GM12878 (cell line): ENCODE data around the gene PIF1. TPM values are rescaled to one million over a fixed set of nuclear protein-coding genes. Genes with fewer than 3 reads are reported as not detected.

Source experiments
- ASH2L ChIP-seq: fragments of 300-600, 200-600 bp; sonication (generic); IDR thresholded peaks from 2 replicates; pipeline ENCODE4 v1.6.1; 2017; ENCODE audit warnings: low read depth, mild to moderate bottlenecking, borderline replicate concordance
- CEBPB ChIP-seq, 2 experiments: fragments of 150-350 bp in 1 of 2; IDR thresholded peaks; 2 replicates each; pipeline ENCODE4 v1.6.1; 2012 to 2014; ENCODE audit warnings: low read depth in 2 of 2, low read length in 2 of 2, borderline replicate concordance in 1 of 2, inconsistent platforms in 1 of 2
- DPF2 ChIP-seq: fragments of 450-650 bp; IDR thresholded peaks from 2 replicates; pipeline ENCODE4 v1.6.1; 2017; ENCODE audit warnings: mild to moderate bottlenecking
- IKZF2 ChIP-seq, 2 experiments: fragments of 450-650 bp; IDR thresholded peaks; 2 replicates each; pipeline ENCODE4 v1.6.1; 2017; ENCODE audit warnings: mild to moderate bottlenecking in 2 of 2, moderate library complexity in 2 of 2
- JUNB ChIP-seq: IDR thresholded peaks from 2 replicates; pipeline ENCODE4 v1.6.1; 2016; ENCODE audit warnings: antibody characterized with exemption, mild to moderate bottlenecking
- MTA2 ChIP-seq: fragments of 450-650 bp; IDR thresholded peaks from 2 replicates; pipeline ENCODE4 v1.6.1; 2016; ENCODE audit warnings: low read depth, mild to moderate bottlenecking, moderate library complexity
- NR2C2 ChIP-seq: IDR thresholded peaks from 2 replicates; pipeline ENCODE4 v1.6.1; 2011; ENCODE audit warnings: borderline replicate concordance, low read depth; ENCODE audit not compliant: control insufficient read depth, insufficient read length
- NRF1 ChIP-seq: conservative IDR thresholded peaks from 2 replicates; pipeline ENCODE4 v1.6.1; 2011; ENCODE audit warnings: mild to moderate bottlenecking, low read depth, low read length, improper control_type of control experiment
- PML ChIP-seq: IDR thresholded peaks from 2 replicates; pipeline ENCODE4 v1.6.1; 2012; ENCODE audit warnings: low read length, inconsistent platforms
- POLR2A ChIP-seq: IDR thresholded peaks from 2 replicates; pipeline ENCODE4 v1.6.1; 2011; ENCODE audit warnings: low read depth, mild to moderate bottlenecking, low read length
- RBBP5 ChIP-seq: fragments of 200-600 bp; sonication (generic); conservative IDR thresholded peaks from 2 replicates; pipeline ENCODE4 v1.6.1; 2016
- SMAD1 ChIP-seq: fragments of 450-650 bp; IDR thresholded peaks from 2 replicates; pipeline ENCODE4 v1.6.1; 2018; ENCODE audit warnings: mild to moderate bottlenecking, low read depth; ENCODE audit not compliant: partially characterized antibody
- SREBF2 ChIP-seq: IDR thresholded peaks from 2 replicates; pipeline ENCODE4 v1.6.1; 2012; ENCODE audit warnings: mild to moderate bottlenecking, low read length
- SUPT20H ChIP-seq: IDR thresholded peaks from 2 replicates; pipeline ENCODE4 v1.6.1; 2011; ENCODE audit warnings: low read depth, mild to moderate bottlenecking, low read length, moderate library complexity, borderline replicate concordance; ENCODE audit not compliant: control insufficient read depth
- TCF3 ChIP-seq: IDR thresholded peaks from 2 replicates; pipeline ENCODE4 v1.6.1; 2012; ENCODE audit warnings: low read depth, mild to moderate bottlenecking, low read length, borderline replicate concordance; ENCODE audit not compliant: insufficient read depth
- polyA plus RNA-seq, 11 experiments: library from polyadenylated mRNA; depleted of rRNA in 4 of 11; unstranded in 6 of 11; stranded (reverse) in 5 of 11; fragments of >200 nt; fragmentation: Nextera tagmentation in 4 of 11; fragmentation: Illumina TruSeq in 1 of 11; extraction: Ambion mirVana in 4 of 11; extraction: Trizol in 1 of 11; gene quantifications; 1 replicate in 1 of 11; 2 replicates in 10 of 11; pipeline versions ENCODE4 v1.2.1 to v1.2.3, GENCODE V29; 2011 to 2016; ENCODE audit warnings: inconsistent platforms in 2 of 11, missing spikeins in 2 of 11, low read depth in 1 of 11
- total RNA-seq, 4 experiments: library from RNA; depleted of rRNA in 3 of 4; stranded (reverse); fragments of >200 nt in 3 of 4; fragmentation: Illumina TruSeq in 1 of 4; extraction: Trizol in 1 of 4; gene quantifications; 2 replicates each; pipeline versions ENCODE4 v1.2.1 to v1.2.3, GENCODE V29; 2013 to 2021
- TF ChIP-seq, protein P1 (sequence below): IDR thresholded peaks from 2 replicates; pipeline ENCODE4 v1.6.1; 2011; ENCODE audit warnings: low read depth, mild to moderate bottlenecking, low read length, moderate library complexity, borderline replicate concordance; ENCODE audit errors: extremely low read depth
- TF ChIP-seq, protein P2 (sequence below): fragments of 150-350 bp; IDR thresholded peaks from 2 replicates; pipeline ENCODE4 v1.6.1; 2016; ENCODE audit warnings: low read depth, low read length
- TF ChIP-seq, protein P3 (sequence below): fragments of 450-650 bp; IDR thresholded peaks from 2 replicates; pipeline ENCODE4 v1.6.1; 2016; ENCODE audit warnings: mild to moderate bottlenecking
- TF ChIP-seq, protein P4 (sequence below): fragments of 150-350 bp; IDR thresholded peaks from 2 replicates; pipeline ENCODE4 v1.6.1; 2014; ENCODE audit warnings: mild to moderate bottlenecking, low read depth, low read length
- TF ChIP-seq, protein P5 (sequence below): fragments of 450-650 bp; IDR thresholded peaks from 2 replicates; pipeline ENCODE4 v1.6.1; 2017; ENCODE audit warnings: mild to moderate bottlenecking, moderate library complexity

PIF1 gene
- total and polyA plus RNA-seq, 10 of the 15 experiments (the other 5 are each of a cell fraction or from before 2014, with no cell fraction given), result 3.7 to 68.9 (median 31.1) TPM

DNA sequence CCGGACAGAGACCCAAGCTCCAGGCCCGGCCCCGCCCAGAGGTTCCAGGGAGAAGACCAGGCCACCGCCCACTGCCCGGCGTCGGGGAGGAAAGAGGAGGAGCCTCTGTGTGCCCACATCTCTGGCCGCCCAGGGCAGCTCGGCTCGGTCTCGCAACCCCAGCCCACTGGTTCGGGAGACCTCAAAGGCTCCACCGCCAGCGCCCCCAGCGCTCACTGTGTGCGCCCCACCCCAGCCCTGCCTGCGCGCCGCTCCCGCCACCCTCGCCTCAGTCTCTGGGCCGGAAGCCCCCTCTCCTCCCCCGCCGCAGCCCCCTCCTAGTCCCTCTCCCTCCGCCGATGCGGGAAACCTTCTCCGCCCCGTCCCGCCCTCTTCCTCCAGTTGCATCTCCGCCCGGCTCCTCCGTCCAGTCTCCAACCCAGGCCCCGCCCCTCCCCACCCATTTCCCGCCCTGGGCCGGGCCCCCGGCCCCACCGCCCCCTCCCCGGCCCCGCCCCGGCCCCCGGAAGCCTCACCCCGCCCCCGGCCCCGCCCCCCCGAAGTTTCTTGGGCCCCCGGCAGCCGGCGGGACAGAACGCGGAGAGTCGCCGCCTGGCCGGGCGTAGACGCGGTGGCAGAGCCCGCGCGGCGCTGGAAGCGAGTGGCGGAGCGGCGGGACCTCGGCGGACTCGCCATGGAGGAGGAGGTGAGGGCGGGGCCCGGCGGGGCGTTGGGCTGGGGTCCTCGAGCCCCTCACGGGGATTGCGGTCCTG lies 16.1 kb upstream of the PIF1 start, which contains the start of gene PLEKHO2 (continued):
- TF ChIP-seq, protein P1, sequence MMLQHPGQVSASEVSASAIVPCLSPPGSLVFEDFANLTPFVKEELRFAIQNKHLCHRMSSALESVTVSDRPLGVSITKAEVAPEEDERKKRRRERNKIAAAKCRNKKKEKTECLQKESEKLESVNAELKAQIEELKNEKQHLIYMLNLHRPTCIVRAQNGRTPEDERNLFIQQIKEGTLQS, result no peak
- no peak for TF ChIP-seq NRF1
- TF ChIP-seq, protein P2, sequence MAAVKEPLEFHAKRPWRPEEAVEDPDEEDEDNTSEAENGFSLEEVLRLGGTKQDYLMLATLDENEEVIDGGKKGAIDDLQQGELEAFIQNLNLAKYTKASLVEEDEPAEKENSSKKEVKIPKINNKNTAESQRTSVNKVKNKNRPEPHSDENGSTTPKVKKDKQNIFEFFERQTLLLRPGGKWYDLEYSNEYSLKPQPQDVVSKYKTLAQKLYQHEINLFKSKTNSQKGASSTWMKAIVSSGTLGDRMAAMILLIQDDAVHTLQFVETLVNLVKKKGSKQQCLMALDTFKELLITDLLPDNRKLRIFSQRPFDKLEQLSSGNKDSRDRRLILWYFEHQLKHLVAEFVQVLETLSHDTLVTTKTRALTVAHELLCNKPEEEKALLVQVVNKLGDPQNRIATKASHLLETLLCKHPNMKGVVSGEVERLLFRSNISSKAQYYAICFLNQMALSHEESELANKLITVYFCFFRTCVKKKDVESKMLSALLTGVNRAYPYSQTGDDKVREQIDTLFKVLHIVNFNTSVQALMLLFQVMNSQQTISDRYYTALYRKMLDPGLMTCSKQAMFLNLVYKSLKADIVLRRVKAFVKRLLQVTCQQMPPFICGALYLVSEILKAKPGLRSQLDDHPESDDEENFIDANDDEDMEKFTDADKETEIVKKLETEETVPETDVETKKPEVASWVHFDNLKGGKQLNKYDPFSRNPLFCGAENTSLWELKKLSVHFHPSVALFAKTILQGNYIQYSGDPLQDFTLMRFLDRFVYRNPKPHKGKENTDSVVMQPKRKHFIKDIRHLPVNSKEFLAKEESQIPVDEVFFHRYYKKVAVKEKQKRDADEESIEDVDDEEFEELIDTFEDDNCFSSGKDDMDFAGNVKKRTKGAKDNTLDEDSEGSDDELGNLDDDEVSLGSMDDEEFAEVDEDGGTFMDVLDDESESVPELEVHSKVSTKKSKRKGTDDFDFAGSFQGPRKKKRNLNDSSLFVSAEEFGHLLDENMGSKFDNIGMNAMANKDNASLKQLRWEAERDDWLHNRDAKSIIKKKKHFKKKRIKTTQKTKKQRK, result no peak
- TF ChIP-seq, protein P3, sequence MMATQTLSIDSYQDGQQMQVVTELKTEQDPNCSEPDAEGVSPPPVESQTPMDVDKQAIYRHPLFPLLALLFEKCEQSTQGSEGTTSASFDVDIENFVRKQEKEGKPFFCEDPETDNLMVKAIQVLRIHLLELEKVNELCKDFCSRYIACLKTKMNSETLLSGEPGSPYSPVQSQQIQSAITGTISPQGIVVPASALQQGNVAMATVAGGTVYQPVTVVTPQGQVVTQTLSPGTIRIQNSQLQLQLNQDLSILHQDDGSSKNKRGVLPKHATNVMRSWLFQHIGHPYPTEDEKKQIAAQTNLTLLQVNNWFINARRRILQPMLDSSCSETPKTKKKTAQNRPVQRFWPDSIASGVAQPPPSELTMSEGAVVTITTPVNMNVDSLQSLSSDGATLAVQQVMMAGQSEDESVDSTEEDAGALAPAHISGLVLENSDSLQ, result no peak
- 0 out of 2 replicates have a peak, but pooled peaks have one; percentile 10 for TF ChIP-seq DPF2
- TF ChIP-seq, protein P4, sequence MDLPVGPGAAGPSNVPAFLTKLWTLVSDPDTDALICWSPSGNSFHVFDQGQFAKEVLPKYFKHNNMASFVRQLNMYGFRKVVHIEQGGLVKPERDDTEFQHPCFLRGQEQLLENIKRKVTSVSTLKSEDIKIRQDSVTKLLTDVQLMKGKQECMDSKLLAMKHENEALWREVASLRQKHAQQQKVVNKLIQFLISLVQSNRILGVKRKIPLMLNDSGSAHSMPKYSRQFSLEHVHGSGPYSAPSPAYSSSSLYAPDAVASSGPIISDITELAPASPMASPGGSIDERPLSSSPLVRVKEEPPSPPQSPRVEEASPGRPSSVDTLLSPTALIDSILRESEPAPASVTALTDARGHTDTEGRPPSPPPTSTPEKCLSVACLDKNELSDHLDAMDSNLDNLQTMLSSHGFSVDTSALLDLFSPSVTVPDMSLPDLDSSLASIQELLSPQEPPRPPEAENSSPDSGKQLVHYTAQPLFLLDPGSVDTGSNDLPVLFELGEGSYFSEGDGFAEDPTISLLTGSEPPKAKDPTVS, result no peak
- no peak for TF ChIP-seq CEBPB (IDR thresholded peaks at IDR 0.05; ENCODE audit: borderline replicate concordance in 1 of 2, low read depth in 2 of 2, low read length in 2 of 2)
- peak; percentile 77; the same call in 1 of the 2 replicates for TF ChIP-seq TCF3
- TF ChIP-seq NR2C2, result no peak
- no peak for TF ChIP-seq SREBF2
- TF ChIP-seq JUNB, result no peak
- no peak for TF ChIP-seq RBBP5
- TF ChIP-seq MTA2, result no peak
- 0 out of 2 replicates have a peak, but pooled peaks have one; percentile 42 for TF ChIP-seq PML
- TF ChIP-seq SMAD1, result no peak
- TF ChIP-seq, protein P5, sequence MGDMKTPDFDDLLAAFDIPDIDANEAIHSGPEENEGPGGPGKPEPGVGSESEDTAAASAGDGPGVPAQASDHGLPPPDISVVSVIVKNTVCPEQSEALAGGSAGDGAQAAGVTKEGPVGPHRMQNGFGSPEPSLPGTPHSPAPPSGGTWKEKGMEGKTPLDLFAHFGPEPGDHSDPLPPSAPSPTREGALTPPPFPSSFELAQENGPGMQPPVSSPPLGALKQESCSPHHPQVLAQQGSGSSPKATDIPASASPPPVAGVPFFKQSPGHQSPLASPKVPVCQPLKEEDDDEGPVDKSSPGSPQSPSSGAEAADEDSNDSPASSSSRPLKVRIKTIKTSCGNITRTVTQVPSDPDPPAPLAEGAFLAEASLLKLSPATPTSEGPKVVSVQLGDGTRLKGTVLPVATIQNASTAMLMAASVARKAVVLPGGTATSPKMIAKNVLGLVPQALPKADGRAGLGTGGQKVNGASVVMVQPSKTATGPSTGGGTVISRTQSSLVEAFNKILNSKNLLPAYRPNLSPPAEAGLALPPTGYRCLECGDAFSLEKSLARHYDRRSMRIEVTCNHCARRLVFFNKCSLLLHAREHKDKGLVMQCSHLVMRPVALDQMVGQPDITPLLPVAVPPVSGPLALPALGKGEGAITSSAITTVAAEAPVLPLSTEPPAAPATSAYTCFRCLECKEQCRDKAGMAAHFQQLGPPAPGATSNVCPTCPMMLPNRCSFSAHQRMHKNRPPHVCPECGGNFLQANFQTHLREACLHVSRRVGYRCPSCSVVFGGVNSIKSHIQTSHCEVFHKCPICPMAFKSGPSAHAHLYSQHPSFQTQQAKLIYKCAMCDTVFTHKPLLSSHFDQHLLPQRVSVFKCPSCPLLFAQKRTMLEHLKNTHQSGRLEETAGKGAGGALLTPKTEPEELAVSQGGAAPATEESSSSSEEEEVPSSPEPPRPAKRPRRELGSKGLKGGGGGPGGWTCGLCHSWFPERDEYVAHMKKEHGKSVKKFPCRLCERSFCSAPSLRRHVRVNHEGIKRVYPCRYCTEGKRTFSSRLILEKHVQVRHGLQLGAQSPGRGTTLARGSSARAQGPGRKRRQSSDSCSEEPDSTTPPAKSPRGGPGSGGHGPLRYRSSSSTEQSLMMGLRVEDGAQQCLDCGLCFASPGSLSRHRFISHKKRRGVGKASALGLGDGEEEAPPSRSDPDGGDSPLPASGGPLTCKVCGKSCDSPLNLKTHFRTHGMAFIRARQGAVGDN, result peak; percentile 58
- peak; percentile 96 for TF ChIP-seq POLR2A
- TF ChIP-seq ASH2L, result no peak
- no peak for TF ChIP-seq SUPT20H
- TF ChIP-seq IKZF2 (IDR thresholded peaks at IDR 0.05), result peak in 1 of 2 experiments; percentile 34; a peak in 1 of 4 replicates
- TF ChIP-seq, all 136 proteins: peak for 26
